K562 (cell line): ENCODE data around the gene HPRT1. TPM values are rescaled to one million over a fixed set of nuclear protein-coding genes. Genes with fewer than 3 reads are reported as not detected.

Experiments used
- ATAC-seq: fragments of 200-7000 bp; cut with Tn5 transposase; 3 replicates; pipeline ENCODE4 v1.9.1; 2020; ENCODE audit warnings: moderate library complexity
- BruUV-seq: library from RNA; stranded (reverse); fragments of 400-500 nt; replicated peaks from 2 replicates; lab custom pipeline; 2021; lab: Mats Ljungman, UMichigan
- CTCF ChIA-PET: fragments of 300-600 bp; formaldehyde crosslinking; extraction: SDS; loops from one replicate; lab custom pipeline; 2021; ENCODE audit warnings: low intra/inter-chr PET ratio; lab: Yijun Ruan, JAX
- POLR2A ChIA-PET: fragments of 300-600, 350-650 bp; sonication (Branson Sonifier 250); formaldehyde crosslinking; extraction: SDS; loops from one replicate; lab custom pipeline; 2021; ENCODE audit warnings: antibody characterized with exemption, inconsistent platforms; lab: Yijun Ruan, JAX
- DNase-seq, 4 experiments: peaks; one replicate each; pipeline versions ENCODE4 v3.0.0 to v3.0.0-alpha.2; 2011 to 2018; ENCODE audit warnings: low spot score in 3 of 4, mixed read lengths in 3 of 4; ENCODE audit errors: extremely low read depth in 1 of 4
- FAIRE-seq: peaks from 2 replicates; lab custom pipeline; 2011; peaks lifted over from hg19 to GRCh38; lab: Jason Lieb, UNC
- H2AFZ ChIP-seq: 2 replicates; pipeline ENCODE4 v1.6.0; 2011; ENCODE audit warnings: low read depth, low read length, control low read depth, inconsistent platforms
- H3K27ac ChIP-seq: fragments of 200-600 bp; 3 replicates; pipeline ENCODE4 v1.8.0; 2011; ENCODE audit warnings: low read depth, mild to moderate bottlenecking, control low read depth, inconsistent platforms, low read length, moderate library complexity, mixed read lengths; ENCODE audit errors: extremely low read depth
- H3K27me3 ChIP-seq, 2 experiments: fragments of 300-600 bp in 1 of 2; 2 replicates in 1 of 2; 3 replicates in 1 of 2; pipeline versions ENCODE4 v1.6.0 to v1.8.0; 2011; ENCODE audit warnings: inconsistent platforms in 2 of 2, low read length in 2 of 2, mild to moderate bottlenecking in 1 of 2, mixed read lengths in 1 of 2, moderate library complexity in 1 of 2; ENCODE audit not compliant: control insufficient read depth in 2 of 2, insufficient read depth in 2 of 2
- H3K36me3 ChIP-seq: fragments of 300-600 bp; 3 replicates; pipeline ENCODE4 v1.8.0; 2011; ENCODE audit warnings: mild to moderate bottlenecking, low read length, inconsistent platforms; ENCODE audit not compliant: control insufficient read depth, insufficient read depth
- H3K4me1 ChIP-seq, 2 experiments: fragments of 200-600 bp in 1 of 2; replicated peaks in 1 of 2; 2 replicates in 1 of 2; 3 replicates in 1 of 2; pipeline versions ENCODE4 v1.5.1 to v1.8.0; 2011; ENCODE audit warnings: inconsistent platforms in 2 of 2, low read length in 2 of 2, mild to moderate bottlenecking in 1 of 2, mixed read lengths in 1 of 2, moderate library complexity in 1 of 2; ENCODE audit not compliant: control insufficient read depth in 2 of 2, insufficient read depth in 2 of 2
- H3K4me2 ChIP-seq: 2 replicates; pipeline ENCODE4 v1.6.1; 2011; ENCODE audit warnings: low read length, control low read depth, inconsistent platforms, mixed read lengths; ENCODE audit not compliant: insufficient read depth
- H3K4me3 ChIP-seq: fragments of 200-600 bp; sonication (generic), shearing (Covaris generic); 2 replicates; pipeline ENCODE4 v1.5.1; 2016; ENCODE audit warnings: control low read depth, inconsistent platforms
- H3K79me2 ChIP-seq: fragments of 200-600 bp; 3 replicates; pipeline ENCODE4 v1.8.0; 2011; ENCODE audit warnings: low read length, inconsistent platforms; ENCODE audit not compliant: control insufficient read depth, insufficient read depth
- H3K9ac ChIP-seq, 2 experiments: 2 replicates each; pipeline versions ENCODE4 v1.6.0 to v1.6.1; 2011; ENCODE audit warnings: low read depth in 2 of 2, low read length in 2 of 2, control low read depth in 1 of 2, inconsistent platforms in 1 of 2, mild to moderate bottlenecking in 1 of 2, mixed read lengths in 1 of 2; ENCODE audit not compliant: insufficient read depth in 1 of 2
- H3K9me1 ChIP-seq: one replicate; pipeline ENCODE4 v1.6.0; 2011; ENCODE audit warnings: inconsistent platforms, mild to moderate bottlenecking, low read length, moderate library complexity; ENCODE audit not compliant: control insufficient read depth, insufficient read depth
- H3K9me3 ChIP-seq: replicated peaks from 2 replicates; pipeline ENCODE4 v1.5.1; 2011; ENCODE audit warnings: low read depth, low read length, inconsistent platforms; ENCODE audit not compliant: control insufficient read depth, insufficient read depth
- H4K20me1 ChIP-seq: replicated peaks from 2 replicates; pipeline ENCODE4 v1.6.1; 2011; ENCODE audit warnings: low read length, inconsistent platforms, mixed read lengths; ENCODE audit not compliant: control insufficient read depth, insufficient read depth
- HIVEP1 ChIP-seq: fragments of 250-450 bp; sonication (Bioruptor Pico); IDR thresholded peaks from 2 replicates; pipeline ENCODE4 v1.4.0; 2020; ENCODE audit warnings: mild to moderate bottlenecking
- KHSRP ChIP-seq: fragments of 450-650 bp; IDR thresholded peaks from 2 replicates; pipeline ENCODE4 v1.6.1; 2017
- POLR3A ChIP-seq: IDR thresholded peaks from 2 replicates; pipeline ENCODE4 v1.6.1; 2011; ENCODE audit warnings: borderline replicate concordance, mild to moderate bottlenecking, moderate library complexity; ENCODE audit not compliant: insufficient read length, insufficient read depth; ENCODE audit errors: extremely low read depth
- RAD21 ChIP-seq, 2 experiments: fragments of 250-450 bp in 1 of 2; fragments of 450-650 bp in 1 of 2; sonication (Bioruptor Pico) in 1 of 2; formaldehyde crosslinking in 1 of 2; IDR thresholded peaks in 1 of 2; conservative IDR thresholded peaks in 1 of 2; 2 replicates each; pipeline versions ENCODE4 v1.4.0 to v1.8.0; 2020 to 2022; ENCODE audit warnings: mild to moderate bottlenecking in 2 of 2, moderate library complexity in 1 of 2
- ZFPM2 ChIP-seq: fragments of 250-450 bp; sonication (Bioruptor Pico); IDR thresholded peaks from 2 replicates; pipeline ENCODE4 v1.5.1; 2022; ENCODE audit warnings: mild to moderate bottlenecking
- ZNF584 ChIP-seq: fragments of 200-800 bp; sonication (Bioruptor generic); IDR thresholded peaks from 2 replicates; pipeline ENCODE4 v1.6.1; 2016; ENCODE audit warnings: low read depth, mild to moderate bottlenecking, missing genetic modification characterization, missing compliant biosample characterization
- WGBS: fragments of 100-300 bp; shearing (Covaris generic); methylation state at CpG from one replicate; pipeline ENCODE4 v1.1.6; 2016; ENCODE audit warnings: low coverage, mixed read lengths; ENCODE audit not compliant: insufficient coverage; ENCODE audit errors: missing lambda C conversion rate; 5-methylcytosine and 5-hydroxymethylcytosine counted together
- in situ Hi-C: fragments of 300-500 bp; cut with MboI; formaldehyde crosslinking; loops from 4 replicates; pipeline ENCODE4 v1.15.0; 2018; ENCODE audit warnings: inconsistent platforms, mixed read lengths
- intact Hi-C: fragments of 100-400 bp; cut with micrococcal nuclease; formaldehyde crosslinking; loops from 2 replicates; pipeline ENCODE4 v1.14.2; 2022
- polyA plus RNA-seq, 8 experiments: library from polyadenylated mRNA; depleted of rRNA in 4 of 8; stranded (reverse) in 5 of 8; unstranded in 3 of 8; fragments of >200 nt; fragmentation: Nextera tagmentation in 2 of 8; fragmentation: Illumina TruSeq in 1 of 8; extraction: Ambion mirVana in 2 of 8; extraction: Trizol in 1 of 8; gene quantifications; 2 replicates each; pipeline versions ENCODE4 v1.2.1 to v1.2.3, GENCODE V29; 2011 to 2014; ENCODE audit warnings: inconsistent platforms in 1 of 8, missing spikeins in 1 of 8
- total RNA-seq, 7 experiments: library from RNA; depleted of rRNA in 6 of 7; stranded (reverse); fragments of >200 nt in 6 of 7; fragmentation: Illumina TruSeq in 2 of 7; extraction: Trizol in 2 of 7; gene quantifications; 2 replicates each; pipeline versions ENCODE4 v1.2.1 to v1.2.3, GENCODE V29; 2011 to 2021; ENCODE audit warnings: low replicate concordance in 1 of 7
- TF ChIP-seq, protein P1 (sequence below): sonication (generic); formaldehyde crosslinking; IDR thresholded peaks from 2 replicates; pipeline ENCODE4 v1.8.1; 2023; ENCODE audit warnings: mild to moderate bottlenecking, missing genetic modification reagents
- TF ChIP-seq, protein P2 (sequence below): fragments of 200-400 bp; formaldehyde crosslinking; IDR thresholded peaks from 2 replicates; pipeline ENCODE4 v1.6.1; 2017; ENCODE audit warnings: mild to moderate bottlenecking, low read depth, low read length, moderate library complexity

The HPRT1 gene
- total and polyA plus RNA-seq, 9 of the 15 experiments (the other 6 are each of a cell fraction or from before 2014, with no cell fraction given) = 24.4 to 158 (median 104) TPM

DNA sequence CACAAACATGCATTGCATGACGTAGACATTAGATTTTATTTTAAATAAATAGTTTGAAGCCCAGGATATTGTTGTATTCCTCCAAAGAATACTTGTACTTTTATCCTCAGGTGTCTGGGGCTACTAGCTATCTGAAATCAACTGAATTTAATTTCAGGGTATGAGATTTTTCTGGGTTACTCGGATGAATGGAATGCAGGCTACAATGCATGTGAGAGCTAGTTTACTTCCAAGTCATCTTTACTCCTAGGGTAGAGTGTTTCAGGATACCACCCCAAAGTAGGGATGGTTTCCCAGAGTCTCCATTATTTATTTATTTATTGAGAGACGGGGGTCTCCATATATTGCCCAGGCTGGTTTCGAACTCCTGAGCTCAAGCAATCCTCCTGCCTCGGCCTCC is 66.4 kb downstream of the HPRT1 start:
- no peaks in the 10 kb centered on the region for H4K20me1 ChIP-seq
- no TSS peak for BruUV-seq
- H3K79me2 ChIP-seq = no peaks in the 10 kb centered on the region
- TF ChIP-seq HIVEP1 (CRISPR knock-in tag) (no peak), POLR3A (no peak), RAD21 (CRISPR knock-in tag; conservative IDR thresholded peaks at IDR 0.05 in 1 of 2, IDR thresholded peaks at IDR 0.05 in 1 of 2) (no peak), ZNF584 (no peak), ZFPM2 (CRISPR knock-in tag) (no peak), KHSRP (no peak)
- TF ChIP-seq, protein P1, sequence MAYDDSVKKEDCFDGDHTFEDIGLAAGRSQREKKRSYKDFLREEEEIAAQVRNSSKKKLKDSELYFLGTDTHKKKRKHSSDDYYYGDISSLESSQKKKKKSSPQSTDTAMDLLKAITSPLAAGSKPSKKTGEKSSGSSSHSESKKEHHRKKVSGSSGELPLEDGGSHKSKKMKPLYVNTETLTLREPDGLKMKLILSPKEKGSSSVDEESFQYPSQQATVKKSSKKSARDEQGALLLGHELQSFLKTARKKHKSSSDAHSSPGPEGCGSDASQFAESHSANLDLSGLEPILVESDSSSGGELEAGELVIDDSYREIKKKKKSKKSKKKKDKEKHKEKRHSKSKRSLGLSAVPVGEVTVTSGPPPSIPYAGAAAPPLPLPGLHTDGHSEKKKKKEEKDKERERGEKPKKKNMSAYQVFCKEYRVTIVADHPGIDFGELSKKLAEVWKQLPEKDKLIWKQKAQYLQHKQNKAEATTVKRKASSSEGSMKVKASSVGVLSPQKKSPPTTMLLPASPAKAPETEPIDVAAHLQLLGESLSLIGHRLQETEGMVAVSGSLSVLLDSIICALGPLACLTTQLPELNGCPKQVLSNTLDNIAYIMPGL = no peak
- TF ChIP-seq, protein P2, sequence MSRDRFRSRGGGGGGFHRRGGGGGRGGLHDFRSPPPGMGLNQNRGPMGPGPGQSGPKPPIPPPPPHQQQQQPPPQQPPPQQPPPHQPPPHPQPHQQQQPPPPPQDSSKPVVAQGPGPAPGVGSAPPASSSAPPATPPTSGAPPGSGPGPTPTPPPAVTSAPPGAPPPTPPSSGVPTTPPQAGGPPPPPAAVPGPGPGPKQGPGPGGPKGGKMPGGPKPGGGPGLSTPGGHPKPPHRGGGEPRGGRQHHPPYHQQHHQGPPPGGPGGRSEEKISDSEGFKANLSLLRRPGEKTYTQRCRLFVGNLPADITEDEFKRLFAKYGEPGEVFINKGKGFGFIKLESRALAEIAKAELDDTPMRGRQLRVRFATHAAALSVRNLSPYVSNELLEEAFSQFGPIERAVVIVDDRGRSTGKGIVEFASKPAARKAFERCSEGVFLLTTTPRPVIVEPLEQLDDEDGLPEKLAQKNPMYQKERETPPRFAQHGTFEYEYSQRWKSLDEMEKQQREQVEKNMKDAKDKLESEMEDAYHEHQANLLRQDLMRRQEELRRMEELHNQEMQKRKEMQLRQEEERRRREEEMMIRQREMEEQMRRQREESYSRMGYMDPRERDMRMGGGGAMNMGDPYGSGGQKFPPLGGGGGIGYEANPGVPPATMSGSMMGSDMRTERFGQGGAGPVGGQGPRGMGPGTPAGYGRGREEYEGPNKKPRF = no peak
- no peaks in the 10 kb centered on the region; a peak in 1 of 5 replicates for H3K4me1 ChIP-seq
- H3K4me2 ChIP-seq = no peak overlapping the region
- no peak for ATAC-seq
- POLR2A ChIA-PET = no interaction called here
- H3K36me3 ChIP-seq = no peaks in the 10 kb centered on the region
- intact Hi-C loops (no loop called here), in situ Hi-C loops (no loop called here)
- FAIRE-seq = no peak
- CTCF ChIA-PET = no interaction called here
- no peaks in the 10 kb centered on the region for H3K9me1 ChIP-seq
- no peak overlapping the region for H2AFZ ChIP-seq
- WGBS = 76% methylated on average over 5 of the region's 5 CpGs
- H3K27ac ChIP-seq = no peak overlapping the region
- no peak for DNase-seq
- no peak overlapping the region for H3K9ac ChIP-seq
- H3K4me3 ChIP-seq = no peak overlapping the region
- H3K9me3 ChIP-seq = no peaks in the 10 kb centered on the region
- no peaks in the 10 kb centered on the region for H3K27me3 ChIP-seq
